Mucosa of rectum (tissue), 2 donors: Measurements from ENCODE around the gene BZW2.
"Not testable (repeated sequence)": the region's sequence is repeated elsewhere in the genome, so short reads cannot be mapped to it uniquely, and the experiment has no call there.

Source experiments
- H3K27ac ChIP-seq, 2 donors: one replicate each; pipeline ENCODE4 v1.7.0; 2013; ENCODE audit warnings: inconsistent platforms in 2 of 2, low read depth in 2 of 2, low read length in 2 of 2
- H3K27me3 ChIP-seq, 2 donors: one replicate each; pipeline ENCODE4 v1.7.0; 2013; ENCODE audit warnings: low read length in 2 of 2; ENCODE audit not compliant: control insufficient read depth in 2 of 2, insufficient read depth in 2 of 2
- H3K36me3 ChIP-seq, 2 donors: one replicate each; pipeline ENCODE4 v1.7.0; 2013; ENCODE audit warnings: low read length in 2 of 2; ENCODE audit not compliant: control insufficient read depth in 2 of 2, insufficient read depth in 2 of 2
- H3K4me1 ChIP-seq, 2 donors: one replicate each; pipeline ENCODE4 v1.7.0; 2013; ENCODE audit warnings: low read length in 2 of 2, mild to moderate bottlenecking in 1 of 2; ENCODE audit not compliant: control insufficient read depth in 2 of 2, insufficient read depth in 2 of 2
- H3K4me3 ChIP-seq, 2 donors: one replicate each; pipeline ENCODE4 v1.7.0; 2013; ENCODE audit warnings: low read length in 2 of 2
- H3K9ac ChIP-seq, 2 donors: one replicate each; pipeline ENCODE4 v1.7.0; 2013; ENCODE audit warnings: low read length in 2 of 2, low read depth in 1 of 2, mild to moderate bottlenecking in 1 of 2
- H3K9me3 ChIP-seq, 2 donors: one replicate each; pipeline ENCODE4 v1.7.0; 2013; ENCODE audit warnings: low read length in 2 of 2; ENCODE audit not compliant: control insufficient read depth in 2 of 2
- donor health status: healthy.
- donor health status: Normal muscosa, but diverticular disease.

The BZW2 gene

DNA sequence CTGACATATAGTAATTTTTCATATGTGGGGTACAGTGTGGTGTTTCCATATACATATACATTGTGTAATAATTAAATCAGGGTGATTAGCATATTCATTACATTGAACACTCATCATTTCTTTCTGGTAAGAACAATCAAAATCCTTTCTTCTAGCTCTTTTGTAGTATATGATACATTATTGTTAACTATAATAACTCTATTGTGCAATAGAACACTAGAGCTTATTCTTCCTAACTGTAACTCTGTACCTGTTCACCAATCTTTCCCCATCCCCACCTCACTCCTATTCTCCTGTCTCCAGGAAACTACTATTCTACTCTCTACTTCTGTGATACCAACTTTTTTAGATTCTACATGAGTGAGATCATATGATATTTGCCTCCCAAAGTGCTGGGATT lies 9.4 kb downstream of the BZW2 start:
- no peaks in the 10 kb centered on the region for H3K27me3 ChIP-seq
- H3K4me1 ChIP-seq: peaks cover 0 to 2% of the 10 kb centered on the region in 2 donors
- no peaks in the 10 kb centered on the region for H3K9me3 ChIP-seq
- H3K27ac ChIP-seq: no peak overlapping the region
- no peak overlapping the region for H3K4me3 ChIP-seq
- no peaks in the 10 kb centered on the region for H3K36me3 ChIP-seq
- H3K9ac ChIP-seq: no peak overlapping the region

- Histone ChIP-seq H3K9ac (no peak overlapping the region), H3K36me3 (no peaks in the 10 kb centered on the region), H3K27ac (no peak overlapping the region), H3K27me3 (no peaks in the 10 kb centered on the region), H3K9me3 (no peaks in the 10 kb centered on the region), H3K4me3 (no peak overlapping the region), H3K4me1 (peaks cover 1 to 8% of the 10 kb centered on the region in 2 donors)
These were observed 10.2 kb downstream of the BZW2 start for GRCh38 chr7:16656141-16656540.

DNA sequence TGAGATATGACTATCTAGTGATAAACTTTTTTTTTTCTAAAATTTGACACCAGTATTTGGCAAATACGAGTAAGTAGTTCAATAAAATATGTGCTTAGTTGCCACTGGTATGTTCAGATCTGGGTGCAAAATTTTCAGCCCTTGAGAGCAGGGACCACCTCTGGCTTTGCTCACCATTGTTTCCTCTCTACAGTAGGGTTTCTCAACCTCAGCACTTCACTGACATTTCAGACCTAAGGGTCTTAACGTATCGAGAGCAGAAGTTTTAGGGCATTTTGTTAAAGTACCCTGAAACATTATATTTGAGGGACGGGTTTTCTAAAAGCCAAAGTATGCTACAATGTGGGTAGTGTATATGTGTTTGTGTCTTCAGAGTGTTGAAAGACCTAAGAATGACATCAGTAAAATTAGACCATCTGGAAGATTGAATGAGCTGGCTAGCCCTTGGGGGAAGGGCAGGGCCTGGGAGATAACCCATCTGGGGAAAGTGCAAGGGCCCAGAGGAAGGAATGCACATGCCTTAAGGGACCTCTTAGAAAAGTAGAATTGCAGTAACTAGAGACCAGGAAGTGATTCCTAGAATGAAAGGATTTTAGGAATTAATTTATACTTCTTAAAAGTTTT lies 11.8 kb downstream of the BZW2 start:
- Histone ChIP-seq H3K27ac (no peak overlapping the region), H3K36me3 (no peaks in the 10 kb centered on the region), H3K27me3 (no peaks in the 10 kb centered on the region), H3K4me3 (no peak overlapping the region), H3K9me3 (no peaks in the 10 kb centered on the region), H3K9ac (no peak overlapping the region), H3K4me1 (peaks cover 4 to 8% of the 10 kb centered on the region in 2 donors)

- not testable (repeated sequence) for H3K27ac ChIP-seq, H3K9me3 ChIP-seq, H3K4me3 ChIP-seq, H3K4me1 ChIP-seq, H3K27me3 ChIP-seq, H3K36me3 ChIP-seq, H3K9ac ChIP-seq
These were observed 14.0 kb downstream of the BZW2 start for GRCh38 chr7:16659854-16660497.

DNA sequence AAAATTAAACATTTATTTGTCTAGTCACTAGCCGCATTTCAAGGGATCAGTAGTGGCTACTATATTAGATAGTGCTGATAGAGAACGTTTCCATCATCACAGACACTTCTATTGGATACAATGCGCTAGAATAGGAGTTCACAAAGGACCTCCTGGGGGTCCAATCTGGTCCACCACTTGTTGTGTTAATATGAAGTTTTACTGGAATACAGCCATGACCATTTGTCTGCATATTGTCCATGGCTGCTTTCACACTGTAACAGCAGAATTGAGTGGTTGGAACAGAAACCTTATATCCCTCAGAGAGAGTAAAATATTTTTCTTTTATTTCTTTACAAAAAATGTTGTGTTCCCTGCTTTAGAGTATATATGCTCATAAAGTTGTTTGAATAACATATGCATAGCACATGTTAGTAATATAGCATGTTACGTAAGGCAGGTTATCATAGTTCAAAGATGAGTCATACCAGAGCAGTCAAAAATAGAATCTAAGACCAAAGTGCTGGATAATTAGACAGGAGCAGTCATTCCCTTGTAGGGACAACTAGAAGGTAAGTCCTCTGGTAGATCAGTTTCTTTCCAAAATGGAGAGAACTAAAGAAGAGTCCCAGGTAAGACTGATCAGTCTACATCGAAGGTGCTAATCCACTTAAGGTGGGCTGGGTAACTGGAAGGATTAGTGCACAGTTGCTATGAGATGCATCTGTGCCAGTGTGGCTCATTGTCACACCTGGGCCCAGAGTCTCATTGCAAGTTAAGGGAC lies 14.9 kb downstream of the BZW2 start:
- no peaks in the 10 kb centered on the region for H3K36me3 ChIP-seq
- peaks cover 4 to 8% of the 10 kb centered on the region in 2 donors for H3K4me1 ChIP-seq
- H3K9ac ChIP-seq: peak overlapping the region in 1 of 2 donors; percentile 31
- H3K27ac ChIP-seq: peak overlapping the region; percentile 56 to 79
- H3K27me3 ChIP-seq: no peaks in the 10 kb centered on the region
- no peaks in the 10 kb centered on the region for H3K9me3 ChIP-seq
- H3K4me3 ChIP-seq: no peak overlapping the region

GRCh38 chr7:16661924-16662323 lies 15.9 kb downstream of the BZW2 start:
- no peak overlapping the region for H3K27ac ChIP-seq
- H3K4me1 ChIP-seq: peaks cover 4 to 8% of the 10 kb centered on the region in 2 donors
- no peak overlapping the region for H3K9ac ChIP-seq
- H3K4me3 ChIP-seq: no peak overlapping the region
- no peaks in the 10 kb centered on the region for H3K27me3 ChIP-seq
- no peaks in the 10 kb centered on the region for H3K9me3 ChIP-seq
- H3K36me3 ChIP-seq: no peaks in the 10 kb centered on the region

GRCh38 chr7:16667355-16667754 lies 21.4 kb downstream of the BZW2 start:
- Histone ChIP-seq H3K4me3 (no peak overlapping the region), H3K36me3 (peaks cover 11% of the 10 kb centered on the region in 2 donors), H3K27ac (no peak overlapping the region), H3K27me3 (no peaks in the 10 kb centered on the region), H3K9ac (no peak overlapping the region), H3K9me3 (no peaks in the 10 kb centered on the region), H3K4me1 (no peaks in the 10 kb centered on the region)

DNA sequence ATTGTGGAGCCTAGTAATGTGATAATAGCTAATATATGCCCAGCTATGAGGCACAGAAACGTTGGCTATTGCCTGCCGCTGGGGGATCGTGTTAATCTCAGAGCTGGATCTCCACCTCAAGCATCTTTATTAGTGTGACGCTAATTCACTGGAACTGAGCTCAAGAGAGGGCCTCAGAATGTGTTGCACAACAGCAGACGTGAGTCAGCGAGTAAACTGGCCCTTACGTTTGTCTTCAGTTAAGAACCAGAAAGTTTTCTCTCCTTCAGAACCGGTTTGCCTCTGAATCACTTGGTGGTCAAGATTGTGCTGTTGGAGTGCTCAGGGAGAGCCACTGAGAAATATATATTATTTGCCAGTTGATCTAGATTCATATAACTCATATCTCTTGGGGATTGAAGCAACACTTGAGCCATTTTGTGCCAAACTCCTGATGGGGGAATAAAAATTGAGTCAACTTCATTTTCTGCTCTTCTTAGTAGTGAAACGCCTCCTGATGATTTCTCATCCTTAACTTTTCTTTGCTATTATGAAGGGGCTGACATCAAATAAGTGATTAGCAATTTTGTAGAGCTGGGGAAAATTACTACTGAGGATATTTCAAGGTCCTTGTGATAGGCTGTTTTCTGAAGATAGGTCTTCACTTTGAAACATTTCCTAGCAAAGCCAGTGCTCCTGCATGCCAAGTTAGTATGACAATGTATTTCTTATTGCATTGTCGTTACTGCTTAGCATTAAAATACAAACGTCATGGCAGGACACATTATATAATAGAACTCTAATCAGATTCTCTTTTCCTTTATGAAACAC lies 22.3 kb downstream of the BZW2 start:
- Histone ChIP-seq H3K9ac (peak overlapping the region in 1 of 2 donors; percentile 34), H3K27me3 (no peaks in the 10 kb centered on the region), H3K9me3 (no peaks in the 10 kb centered on the region), H3K4me3 (no peak overlapping the region), H3K27ac (peak overlapping the region; percentile 44 to 48), H3K36me3 (peaks cover 11% of the 10 kb centered on the region in 2 donors), H3K4me1 (no peaks in the 10 kb centered on the region)

DNA sequence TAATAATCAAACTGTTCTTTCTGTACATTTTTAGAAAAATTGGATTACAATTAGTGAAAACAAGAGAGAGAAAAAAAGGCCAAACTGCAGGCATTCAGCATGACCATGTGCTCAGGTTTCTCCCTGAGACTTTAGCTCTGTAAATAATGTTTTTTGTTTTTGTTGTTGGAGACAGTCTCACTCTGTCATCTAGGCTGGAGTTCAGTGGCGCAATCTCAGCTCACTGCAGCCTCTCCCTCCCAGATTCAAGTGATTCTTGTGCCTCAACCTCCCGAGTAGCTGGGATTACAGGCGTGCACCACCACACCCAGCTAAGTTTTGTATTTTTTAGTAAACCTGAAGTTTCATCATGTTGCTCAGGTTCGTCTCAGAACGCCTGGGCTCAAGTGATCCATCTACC lies 23.0 kb downstream of the BZW2 start:
- Histone ChIP-seq H3K9ac (no peak overlapping the region), H3K36me3 (peaks cover 11 to 12% of the 10 kb centered on the region in 2 donors), H3K27me3 (no peaks in the 10 kb centered on the region), H3K27ac (no peak overlapping the region), H3K9me3 (no peaks in the 10 kb centered on the region), H3K4me3 (no peak overlapping the region), H3K4me1 (no peaks in the 10 kb centered on the region)
